HCT116 (cell line): ENCODE results near the gene BCR. TPM values are rescaled to one million over a fixed set of nuclear protein-coding genes. Genes with fewer than 3 reads are reported as not detected.

Experiments
- ATAC-seq: fragments of 200-7000 bp; cut with Tn5 transposase; 2 replicates; pipeline ENCODE4 v1.9.1; 2020; ENCODE audit warnings: mild to moderate bottlenecking, moderate library complexity
- BruUV-seq: library from RNA; stranded (reverse); fragments of 400-500 nt; replicated peaks from 2 replicates; lab custom pipeline; 2021; lab: Mats Ljungman, UMichigan
- CTCF ChIA-PET: fragments of 300-600 bp; sonication (Branson Sonifier 250); formaldehyde crosslinking; loops from one replicate; lab custom pipeline; 2021; ENCODE audit warnings: antibody characterized with exemption; lab: Charles Lee
- POLR2A ChIA-PET: fragments of 300-600, 350-600 bp; sonication (Branson Sonifier 250); formaldehyde crosslinking; loops from one replicate; lab custom pipeline; 2021; ENCODE audit warnings: antibody characterized with exemption; lab: Charles Lee
- RAD21 ChIA-PET, 2 experiments: fragments of 300-600 bp; sonication (Branson Sonifier 250); formaldehyde crosslinking; loops; one replicate each; lab custom pipeline; 2023; ENCODE audit warnings: low total read pairs in 2 of 2; ENCODE audit not compliant: uncharacterized antibody in 2 of 2, unreplicated experiment in 2 of 2, low non-redundant PET in 1 of 2; lab: Charles Lee
- DNase-seq: peaks from one replicate; pipeline ENCODE4 v3.0.0-alpha.2; 2010; ENCODE audit warnings: low read depth, low spot score
- H2AFZ ChIP-seq: fragments of 200-600 bp; shearing (Covaris generic), sonication (generic); 2 replicates; pipeline ENCODE4 v1.6.1; 2017; ENCODE audit warnings: low read depth, mixed run types, mixed read lengths, antibody characterized with exemption, low read length; ENCODE audit not compliant: poor library complexity, severe bottlenecking
- H3K27ac ChIP-seq: 2 replicates; pipeline ENCODE4 v1.5.1; 2012; ENCODE audit warnings: low read depth, low read length
- H3K27me3 ChIP-seq: fragments of 200-600 bp; sonication (generic); 2 replicates; pipeline ENCODE4 v1.6.1; 2016; ENCODE audit warnings: mixed run types, low read length, mixed read lengths; ENCODE audit not compliant: insufficient read depth
- H3K36me3 ChIP-seq, 2 experiments: fragments of 200-500 bp in 1 of 2; fragments of 200-600 bp in 1 of 2; sonication (Bioruptor generic) in 1 of 2; sonication (generic) in 1 of 2; 2 replicates each; pipeline versions ENCODE4 v1.5.1 to v1.6.1; 2014 to 2016; ENCODE audit warnings: low read length in 2 of 2, inconsistent platforms in 1 of 2, mixed read lengths in 1 of 2, mixed run types in 1 of 2; ENCODE audit not compliant: insufficient read depth in 2 of 2, control insufficient read depth in 1 of 2
- H3K4me1 ChIP-seq, 2 experiments: fragments of 200-600 bp in 1 of 2; sonication (generic) in 1 of 2; 2 replicates each; pipeline versions ENCODE4 v1.5.1 to v1.6.1; 2012 to 2017; ENCODE audit warnings: low read length in 2 of 2, inconsistent platforms in 1 of 2, mild to moderate bottlenecking in 1 of 2, mixed read lengths in 1 of 2, mixed run types in 1 of 2, moderate library complexity in 1 of 2; ENCODE audit not compliant: insufficient read depth in 2 of 2, control insufficient read depth in 1 of 2
- H3K4me2 ChIP-seq: fragments of 200-600 bp; sonication (generic); 2 replicates; pipeline ENCODE4 v1.6.1; 2017; ENCODE audit warnings: mixed run types, low read length, mixed read lengths
- H3K4me3 ChIP-seq, 2 experiments: fragments of 200-600 bp in 1 of 2; sonication (generic) in 1 of 2; replicated peaks in 1 of 2; 2 replicates each; pipeline ENCODE4 v1.5.1; 2011 to 2016; ENCODE audit warnings: low read length in 2 of 2, control low read depth in 1 of 2, low read depth in 1 of 2, mild to moderate bottlenecking in 1 of 2, mixed read lengths in 1 of 2, mixed run types in 1 of 2
- H3K79me2 ChIP-seq: fragments of 200-600 bp; sonication (generic); 2 replicates; pipeline ENCODE4 v1.6.1; 2017; ENCODE audit warnings: mild to moderate bottlenecking, mixed run types, low read length, moderate library complexity, mixed read lengths; ENCODE audit not compliant: insufficient read depth
- H3K9ac ChIP-seq: fragments of 200-600 bp; sonication (generic); 2 replicates; pipeline ENCODE4 v1.6.1; 2016; ENCODE audit warnings: low read length, mixed read lengths
- H3K9me2 ChIP-seq: fragments of 200-600 bp; sonication (generic), shearing (Covaris generic); 2 replicates; pipeline ENCODE4 v1.6.1; 2017; ENCODE audit warnings: mixed run types, mild to moderate bottlenecking, moderate library complexity; ENCODE audit not compliant: insufficient read depth
- H3K9me3 ChIP-seq, 2 experiments: fragments of 200-500 bp in 1 of 2; fragments of 200-600 bp in 1 of 2; sonication (Bioruptor generic) in 1 of 2; sonication (generic) in 1 of 2; 2 replicates each; pipeline ENCODE4 v1.6.1; 2014 to 2017; ENCODE audit warnings: low read length in 2 of 2, mixed read lengths in 2 of 2, inconsistent platforms in 1 of 2, low read depth in 1 of 2, mild to moderate bottlenecking in 1 of 2, mixed run types in 1 of 2, moderate library complexity in 1 of 2; ENCODE audit not compliant: control insufficient read depth in 1 of 2, insufficient read depth in 1 of 2
- H4K20me1 ChIP-seq: fragments of 200-600 bp; sonication (generic), shearing (Covaris generic); 2 replicates; pipeline ENCODE4 v1.6.1; 2017; ENCODE audit warnings: mixed run types, mild to moderate bottlenecking, moderate library complexity; ENCODE audit not compliant: insufficient read depth
- ATF3 ChIP-seq: IDR thresholded peaks from 2 replicates; pipeline ENCODE4 v1.6.1; 2012
- CEBPB ChIP-seq: IDR thresholded peaks from 2 replicates; pipeline ENCODE4 v1.6.1; 2012; ENCODE audit warnings: low read depth
- CTCF ChIP-seq, 3 experiments: fragments of 200-600 bp in 1 of 3; sonication (generic) in 1 of 3; IDR thresholded peaks in 2 of 3; conservative IDR thresholded peaks in 1 of 3; 2 replicates each; pipeline ENCODE4 v1.5.1; 2012 to 2017; ENCODE audit warnings: low read depth in 2 of 3, low read length in 2 of 3, antibody characterized with exemption in 1 of 3, borderline replicate concordance in 1 of 3, control low read depth in 1 of 3, mild to moderate bottlenecking in 1 of 3, mixed read lengths in 1 of 3, mixed run types in 1 of 3, moderate library complexity in 1 of 3; ENCODE audit not compliant: insufficient read depth in 1 of 3
- EGR1 ChIP-seq: IDR thresholded peaks from 2 replicates; pipeline ENCODE4 v1.6.1; 2012; ENCODE audit warnings: low read depth
- ELF1 ChIP-seq: IDR thresholded peaks from 2 replicates; pipeline ENCODE4 v1.6.1; 2012; ENCODE audit warnings: low read depth, borderline replicate concordance
- FOSL1 ChIP-seq: IDR thresholded peaks from 2 replicates; pipeline ENCODE4 v1.6.1; 2012; ENCODE audit warnings: low read depth
- JUND ChIP-seq: IDR thresholded peaks from 2 replicates; pipeline ENCODE4 v1.6.1; 2012
- POLR2A ChIP-seq: IDR thresholded peaks from 2 replicates; pipeline ENCODE4 v1.7.0; 2011; ENCODE audit warnings: borderline replicate concordance; ENCODE audit not compliant: insufficient read depth, insufficient read length; ENCODE audit errors: extremely low read depth
- RAD21 ChIP-seq: IDR thresholded peaks from 2 replicates; pipeline ENCODE4 v1.6.1; 2012; ENCODE audit warnings: low read depth, mild to moderate bottlenecking
- REST ChIP-seq: IDR thresholded peaks from 2 replicates; pipeline ENCODE4 v1.6.1; 2012; ENCODE audit warnings: low read depth
- SP1 ChIP-seq: IDR thresholded peaks from 2 replicates; pipeline ENCODE4 v1.6.1; 2012; ENCODE audit warnings: low read depth
- TCF7L2 ChIP-seq: IDR thresholded peaks from 2 replicates; pipeline ENCODE4 v1.7.0; 2011; ENCODE audit warnings: borderline replicate concordance, inconsistent platforms; ENCODE audit not compliant: insufficient read depth, insufficient read length; ENCODE audit errors: extremely low read depth
- ZBTB33 ChIP-seq: IDR thresholded peaks from 2 replicates; pipeline ENCODE4 v1.6.1; 2011; ENCODE audit warnings: mild to moderate bottlenecking, low read length, moderate library complexity; ENCODE audit not compliant: insufficient replicate concordance; ENCODE audit errors: extremely low read depth
- ZFX ChIP-seq: fragments of 450-650 bp; IDR thresholded peaks from 2 replicates; pipeline ENCODE4 v1.6.1; 2017
- ZNF274 ChIP-seq: fragments of 200-500 bp; sonication (Bioruptor generic); IDR thresholded peaks from 2 replicates; pipeline ENCODE4 v1.6.1; 2014; ENCODE audit warnings: mild to moderate bottlenecking, low read depth, low read length, inconsistent platforms
- intact Hi-C: fragments of 100-400 bp; cut with micrococcal nuclease; formaldehyde crosslinking; loops from 2 replicates; pipeline ENCODE4 v1.10.0; 2022
- total RNA-seq: library from RNA; stranded (reverse); gene quantifications from one replicate; pipeline ENCODE4 v1.2.1, GENCODE V29; 2021; ENCODE audit not compliant: unreplicated experiment

The BCR gene
- total RNA-seq, 1 experiment from 2014 or later = 39.7 TPM

- H3K79me2 ChIP-seq = no peaks in the 10 kb centered on the region; the same call in 1 of the 2 replicates
- CTCF ChIA-PET = interaction anchor here (0.6 kb wide), 1 partner anchor 105 kb away, joined by 3 read pairs; the partner anchor contains the start of gene BCR
- H3K4me2 ChIP-seq = no peak overlapping the region
- no peaks in the 10 kb centered on the region for H3K9me2 ChIP-seq
- no peak overlapping the region for H3K4me3 ChIP-seq
- no TSS peak for BruUV-seq
- H3K36me3 ChIP-seq = peaks cover 8 to 21% of the 10 kb centered on the region in 2 experiments
- ATAC-seq (no peak), DNase-seq (no peak)
- RAD21 ChIA-PET = no interaction called here
- no peaks in the 10 kb centered on the region for H3K9me3 ChIP-seq
- POLR2A ChIA-PET = no interaction called here
- H3K4me1 ChIP-seq = peaks cover 18 to 22% of the 10 kb centered on the region in 2 experiments
- H3K9ac ChIP-seq = no peak overlapping the region
- no peaks in the 10 kb centered on the region for H4K20me1 ChIP-seq
- no peaks in the 10 kb centered on the region for H3K27me3 ChIP-seq
- H2AFZ ChIP-seq = no peak overlapping the region
- no peak overlapping the region for H3K27ac ChIP-seq
- intact Hi-C loops = no loop called here
- TF ChIP-seq REST = no peak
- no peak for TF ChIP-seq CTCF (IDR thresholded peaks at IDR 0.05 in 2 of 3, conservative IDR thresholded peaks at IDR 0.05 in 1 of 3; ENCODE audit: borderline replicate concordance in 1 of 3, insufficient read depth in 1 of 3, low read depth in 2 of 3, low read length in 2 of 3)
- TF ChIP-seq ATF3 = no peak
- TF ChIP-seq FOSL1 = no peak
- no peak for TF ChIP-seq ELF1
- no peak for TF ChIP-seq TCF7L2
- TF ChIP-seq CEBPB = no peak
- no peak for TF ChIP-seq SP1
- TF ChIP-seq RAD21 = no peak
- TF ChIP-seq ZFX = no peak
- TF ChIP-seq POLR2A = no peak
- TF ChIP-seq ZNF274 = no peak
- no peak for TF ChIP-seq JUND
- no peak for TF ChIP-seq ZBTB33
- no peak for TF ChIP-seq EGR1
Measured at GRCh38 chr22:23285734-23286133, 105.4 kb downstream of the BCR start.
